ENCODE data around the gene KCNH1. TPM values are rescaled to one million over a fixed set of nuclear protein-coding genes. Genes with fewer than 3 reads are reported as not detected.

Gene KCNH1
- total RNA-seq, 1 experiment from 2014 or later, result not detected

DNA sequence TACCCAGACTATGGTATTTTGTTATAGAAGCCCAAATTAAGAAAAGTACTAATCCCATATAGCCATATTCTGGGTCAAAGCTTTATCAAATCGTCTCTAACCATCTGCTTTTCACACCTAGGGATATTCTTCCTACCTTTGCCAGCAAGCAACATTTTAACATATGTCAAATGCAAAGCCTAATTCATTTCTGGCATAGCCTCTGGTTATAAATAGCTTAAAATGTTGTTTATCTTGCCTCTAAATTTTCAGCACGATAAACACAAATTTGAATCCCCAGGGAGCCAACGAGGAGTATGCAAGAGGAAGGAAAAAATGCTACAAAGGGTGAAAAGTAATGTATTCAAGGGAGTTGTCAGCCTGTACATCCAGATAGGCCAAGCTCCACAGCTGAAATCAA lies 357.2 kb downstream of the KCNH1 start:
- Histone ChIP-seq H3K9me3 (no peaks in the 10 kb centered on the region), H3K4me3 (ENCODE audit: low read depth, low read length) (no peak overlapping the region), H3K36me3 (ENCODE audit: control insufficient read depth, insufficient read depth, low read length) (no peaks in the 10 kb centered on the region), H3K27me3 (replicated peaks; ENCODE audit: control insufficient read depth, insufficient read depth, low read length) (no peaks in the 10 kb centered on the region), H3K4me1 (no peaks in the 10 kb centered on the region)
- Mint-ChIP-seq H3K36me3 (ENCODE audit: insufficient read depth, unreplicated experiment) (no peaks in the 10 kb centered on the region), H3K27ac (ENCODE audit: unreplicated experiment) (no peak overlapping the region), H3K9me3 (ENCODE audit: unreplicated experiment) (no peaks in the 10 kb centered on the region), H3K4me1 (ENCODE audit: low read depth, unreplicated experiment) (no peaks in the 10 kb centered on the region), H3K4me3 (ENCODE audit: unreplicated experiment) (no peak overlapping the region), H3K27me3 (ENCODE audit: insufficient read depth, unreplicated experiment) (peaks cover 10% of the 10 kb centered on the region)
- CTCF ChIA-PET, result no interaction called here
- no TSS peak for BruUV-seq (replicated peaks)
- POLR2A ChIA-PET, result no interaction called here
- intact Hi-C loops (cut with micrococcal nuclease; ENCODE audit: unreplicated experiment), result loop anchor here (5.0 kb wide), 1 partner anchor 329 kb away; no protein-coding TSS in a partner anchor
- no peak for DNase-seq
- TF ChIP-seq, protein P1, sequence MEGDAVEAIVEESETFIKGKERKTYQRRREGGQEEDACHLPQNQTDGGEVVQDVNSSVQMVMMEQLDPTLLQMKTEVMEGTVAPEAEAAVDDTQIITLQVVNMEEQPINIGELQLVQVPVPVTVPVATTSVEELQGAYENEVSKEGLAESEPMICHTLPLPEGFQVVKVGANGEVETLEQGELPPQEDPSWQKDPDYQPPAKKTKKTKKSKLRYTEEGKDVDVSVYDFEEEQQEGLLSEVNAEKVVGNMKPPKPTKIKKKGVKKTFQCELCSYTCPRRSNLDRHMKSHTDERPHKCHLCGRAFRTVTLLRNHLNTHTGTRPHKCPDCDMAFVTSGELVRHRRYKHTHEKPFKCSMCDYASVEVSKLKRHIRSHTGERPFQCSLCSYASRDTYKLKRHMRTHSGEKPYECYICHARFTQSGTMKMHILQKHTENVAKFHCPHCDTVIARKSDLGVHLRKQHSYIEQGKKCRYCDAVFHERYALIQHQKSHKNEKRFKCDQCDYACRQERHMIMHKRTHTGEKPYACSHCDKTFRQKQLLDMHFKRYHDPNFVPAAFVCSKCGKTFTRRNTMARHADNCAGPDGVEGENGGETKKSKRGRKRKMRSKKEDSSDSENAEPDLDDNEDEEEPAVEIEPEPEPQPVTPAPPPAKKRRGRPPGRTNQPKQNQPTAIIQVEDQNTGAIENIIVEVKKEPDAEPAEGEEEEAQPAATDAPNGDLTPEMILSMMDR (IDR thresholded peaks at IDR 0.05; ENCODE audit: insufficient read depth in 1 of 2, low read depth in 1 of 2, low read length in 1 of 2, severe bottlenecking in 1 of 2, unreplicated experiment in 1 of 2), result no peak

DNA sequence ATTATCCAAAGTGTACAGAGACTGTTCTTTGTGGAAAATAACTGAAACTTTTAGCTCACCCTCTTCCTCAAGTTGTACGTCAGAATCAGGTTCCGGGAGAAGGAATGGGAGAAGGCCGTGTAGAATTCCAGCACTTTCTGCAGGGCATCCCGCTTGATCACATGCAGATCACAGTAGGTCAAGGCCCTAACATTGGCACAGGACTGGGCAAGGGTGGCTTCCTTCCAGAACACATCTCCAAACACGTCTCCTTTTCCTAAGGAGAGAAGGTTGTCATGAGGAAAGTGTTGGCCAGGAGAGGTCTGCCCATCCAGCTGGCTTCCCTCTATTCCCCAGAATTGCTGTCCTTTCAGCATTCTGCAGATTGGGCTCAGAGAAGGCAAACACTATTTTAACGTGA lies 358.7 kb downstream of the KCNH1 start:
- Mint-ChIP-seq H3K4me1 (ENCODE audit: low read depth, unreplicated experiment) (no peaks in the 10 kb centered on the region), H3K9me3 (ENCODE audit: unreplicated experiment) (no peaks in the 10 kb centered on the region), H3K27ac (ENCODE audit: unreplicated experiment) (no peak overlapping the region), H3K27me3 (ENCODE audit: insufficient read depth, unreplicated experiment) (peaks cover 11% of the 10 kb centered on the region), H3K4me3 (ENCODE audit: unreplicated experiment) (no peak overlapping the region), H3K36me3 (ENCODE audit: insufficient read depth, unreplicated experiment) (no peaks in the 10 kb centered on the region)
- no TSS peak for BruUV-seq (replicated peaks)
- no peaks in the 10 kb centered on the region for H3K4me1 ChIP-seq
- H3K4me3 ChIP-seq (ENCODE audit: low read depth, low read length), result no peak overlapping the region
- intact Hi-C loops (cut with micrococcal nuclease; ENCODE audit: unreplicated experiment), result loop anchor here (5.0 kb wide), 1 partner anchor 328 kb away; no protein-coding TSS in a partner anchor
- ChIA-PET POLR2A (no interaction called here), CTCF (no interaction called here)
- DNase-seq, result no peak
- H3K36me3 ChIP-seq (ENCODE audit: control insufficient read depth, insufficient read depth, low read length), result no peaks in the 10 kb centered on the region
- H3K27me3 ChIP-seq (replicated peaks; ENCODE audit: control insufficient read depth, insufficient read depth, low read length), result no peaks in the 10 kb centered on the region
- no peaks in the 10 kb centered on the region for H3K9me3 ChIP-seq
- TF ChIP-seq, protein P1 (IDR thresholded peaks at IDR 0.05; ENCODE audit: insufficient read depth in 1 of 2, low read depth in 1 of 2, low read length in 1 of 2, severe bottlenecking in 1 of 2, unreplicated experiment in 1 of 2), result no peak

DNA sequence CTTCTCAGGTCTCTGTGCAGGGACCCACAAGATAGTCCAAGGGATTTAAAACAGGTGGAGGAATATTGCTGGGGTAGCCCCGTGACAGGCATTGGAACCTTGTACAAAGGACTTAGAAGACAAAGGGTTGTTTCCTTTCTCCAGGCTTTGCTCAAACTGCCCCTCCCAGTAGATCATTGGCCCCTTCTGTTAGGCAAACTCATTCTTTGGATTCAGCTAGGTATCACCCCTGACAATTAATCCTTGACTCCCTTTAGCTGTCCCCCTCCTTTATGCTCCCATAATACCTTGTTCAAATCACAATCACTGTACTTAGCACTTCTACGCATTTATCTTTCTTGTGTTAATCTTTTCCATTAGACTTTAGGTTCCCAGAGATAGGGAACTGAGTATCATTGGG lies 360.5 kb downstream of the KCNH1 start:
- ChIA-PET CTCF (no interaction called here), POLR2A (no interaction called here)
- no peaks in the 10 kb centered on the region for H3K4me1 ChIP-seq
- H3K27me3 ChIP-seq (replicated peaks; ENCODE audit: control insufficient read depth, insufficient read depth, low read length), result no peaks in the 10 kb centered on the region
- no peaks in the 10 kb centered on the region for H3K36me3 ChIP-seq (ENCODE audit: control insufficient read depth, insufficient read depth, low read length)
- H3K27ac Mint-ChIP-seq (ENCODE audit: unreplicated experiment), result no peak overlapping the region
- no peaks in the 10 kb centered on the region for H3K4me1 Mint-ChIP-seq (ENCODE audit: low read depth, unreplicated experiment)
- no peaks in the 10 kb centered on the region for H3K9me3 Mint-ChIP-seq (ENCODE audit: unreplicated experiment)
- no peak overlapping the region for H3K4me3 Mint-ChIP-seq (ENCODE audit: unreplicated experiment)
- TF ChIP-seq, protein P1 (IDR thresholded peaks at IDR 0.05; ENCODE audit: insufficient read depth in 1 of 2, low read depth in 1 of 2, low read length in 1 of 2, severe bottlenecking in 1 of 2, unreplicated experiment in 1 of 2), result no peak
- no peaks in the 10 kb centered on the region for H3K36me3 Mint-ChIP-seq (ENCODE audit: insufficient read depth, unreplicated experiment)
- peaks cover 10% of the 10 kb centered on the region for H3K27me3 Mint-ChIP-seq (ENCODE audit: insufficient read depth, unreplicated experiment)
- intact Hi-C loops (cut with micrococcal nuclease; ENCODE audit: unreplicated experiment), result no loop called here
- no peak for DNase-seq
- H3K9me3 ChIP-seq, result no peaks in the 10 kb centered on the region
- no peak overlapping the region for H3K4me3 ChIP-seq (ENCODE audit: low read depth, low read length)
- BruUV-seq (replicated peaks), result no TSS peak
